IMR-90 (cell line): Measurements from ENCODE around the gene NT5C1B.

ENCODE experiments used
- BHLHE40 ChIP-seq: fragments of 150-350 bp; IDR thresholded peaks from 2 replicates; pipeline ENCODE4 v1.6.1; 2016; ENCODE audit warnings: mild to moderate bottlenecking, low read depth, low read length
- CEBPB ChIP-seq: IDR thresholded peaks from 2 replicates; pipeline ENCODE4 v1.6.1; 2012; ENCODE audit warnings: low read depth, low read length, improper control_type of control experiment
- CHD1 ChIP-seq: IDR thresholded peaks from 2 replicates; pipeline ENCODE4 v1.6.1; 2012; ENCODE audit warnings: low read depth, low read length, improper control_type of control experiment
- MAFK ChIP-seq: IDR thresholded peaks from 2 replicates; pipeline ENCODE4 v1.6.1; 2012; ENCODE audit warnings: low read depth, low read length, improper control_type of control experiment
- POLR2A ChIP-seq: IDR thresholded peaks from 2 replicates; pipeline ENCODE4 v1.6.1; 2012; ENCODE audit warnings: mild to moderate bottlenecking, low read depth, low read length
- RAD21 ChIP-seq: IDR thresholded peaks from 2 replicates; pipeline ENCODE4 v1.6.1; 2012; ENCODE audit warnings: low read length, improper control_type of control experiment
- RCOR1 ChIP-seq: IDR thresholded peaks from 2 replicates; pipeline ENCODE4 v1.6.1; 2012; ENCODE audit warnings: mild to moderate bottlenecking, low read length, improper control_type of control experiment; ENCODE audit not compliant: insufficient replicate concordance
- SMC3 ChIP-seq: fragments of 150-350 bp; IDR thresholded peaks from 2 replicates; pipeline ENCODE4 v1.6.1; 2016; ENCODE audit warnings: low read depth, mild to moderate bottlenecking, antibody characterized with exemption, low read length, moderate library complexity
- TF ChIP-seq, protein P1 (sequence below): conservative IDR thresholded peaks from 2 replicates; pipeline ENCODE4 v1.5.1; 2012; ENCODE audit warnings: mild to moderate bottlenecking, low read depth, low read length, improper control_type of control experiment
- TF ChIP-seq, protein P2 (sequence below): fragments of 150-350 bp; IDR thresholded peaks from 2 replicates; pipeline ENCODE4 v1.6.1; 2016; ENCODE audit warnings: low read depth, mild to moderate bottlenecking, low read length, moderate library complexity, borderline replicate concordance

DNA sequence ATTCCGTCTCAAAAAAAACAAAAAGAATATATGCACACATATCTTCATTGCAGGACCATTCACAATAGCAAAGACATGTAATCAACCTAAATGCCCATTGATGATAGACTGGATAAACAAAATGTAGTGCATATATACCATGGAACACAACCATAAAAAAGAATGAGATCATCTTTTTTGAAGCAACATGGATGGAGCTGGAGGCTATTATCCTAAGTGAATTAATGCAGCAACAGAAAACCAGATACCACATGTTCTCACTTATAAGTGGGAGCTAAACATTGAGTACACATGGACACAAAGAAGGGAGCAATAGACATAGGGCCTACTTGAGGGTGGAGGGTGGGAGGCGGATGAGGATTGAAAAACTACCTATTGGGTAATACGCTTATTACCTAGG is 8.8 kb downstream of the NT5C1B start:
- TF ChIP-seq, protein P1, sequence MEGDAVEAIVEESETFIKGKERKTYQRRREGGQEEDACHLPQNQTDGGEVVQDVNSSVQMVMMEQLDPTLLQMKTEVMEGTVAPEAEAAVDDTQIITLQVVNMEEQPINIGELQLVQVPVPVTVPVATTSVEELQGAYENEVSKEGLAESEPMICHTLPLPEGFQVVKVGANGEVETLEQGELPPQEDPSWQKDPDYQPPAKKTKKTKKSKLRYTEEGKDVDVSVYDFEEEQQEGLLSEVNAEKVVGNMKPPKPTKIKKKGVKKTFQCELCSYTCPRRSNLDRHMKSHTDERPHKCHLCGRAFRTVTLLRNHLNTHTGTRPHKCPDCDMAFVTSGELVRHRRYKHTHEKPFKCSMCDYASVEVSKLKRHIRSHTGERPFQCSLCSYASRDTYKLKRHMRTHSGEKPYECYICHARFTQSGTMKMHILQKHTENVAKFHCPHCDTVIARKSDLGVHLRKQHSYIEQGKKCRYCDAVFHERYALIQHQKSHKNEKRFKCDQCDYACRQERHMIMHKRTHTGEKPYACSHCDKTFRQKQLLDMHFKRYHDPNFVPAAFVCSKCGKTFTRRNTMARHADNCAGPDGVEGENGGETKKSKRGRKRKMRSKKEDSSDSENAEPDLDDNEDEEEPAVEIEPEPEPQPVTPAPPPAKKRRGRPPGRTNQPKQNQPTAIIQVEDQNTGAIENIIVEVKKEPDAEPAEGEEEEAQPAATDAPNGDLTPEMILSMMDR: no peak
- TF ChIP-seq CEBPB: no peak
- TF ChIP-seq RAD21: no peak
- TF ChIP-seq, protein P2, sequence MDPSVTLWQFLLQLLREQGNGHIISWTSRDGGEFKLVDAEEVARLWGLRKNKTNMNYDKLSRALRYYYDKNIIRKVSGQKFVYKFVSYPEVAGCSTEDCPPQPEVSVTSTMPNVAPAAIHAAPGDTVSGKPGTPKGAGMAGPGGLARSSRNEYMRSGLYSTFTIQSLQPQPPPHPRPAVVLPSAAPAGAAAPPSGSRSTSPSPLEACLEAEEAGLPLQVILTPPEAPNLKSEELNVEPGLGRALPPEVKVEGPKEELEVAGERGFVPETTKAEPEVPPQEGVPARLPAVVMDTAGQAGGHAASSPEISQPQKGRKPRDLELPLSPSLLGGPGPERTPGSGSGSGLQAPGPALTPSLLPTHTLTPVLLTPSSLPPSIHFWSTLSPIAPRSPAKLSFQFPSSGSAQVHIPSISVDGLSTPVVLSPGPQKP: no peak
- TF ChIP-seq POLR2A: no peak
- TF ChIP-seq BHLHE40: no peak
- no peak for TF ChIP-seq RCOR1
- no peak for TF ChIP-seq CHD1
- no peak for TF ChIP-seq MAFK
- TF ChIP-seq SMC3: no peak
